H1 (cell line): Measurements from ENCODE around the gene CNTN6.

Source experiments
- CHD1 ChIP-seq: IDR thresholded peaks from 2 replicates; pipeline ENCODE4 v1.6.1; 2012; ENCODE audit warnings: low read depth, low read length, improper control_type of control experiment
- HDAC2 ChIP-seq, 2 experiments: fragments of 300-600 bp in 1 of 2; sonication (generic) in 1 of 2; IDR thresholded peaks; 2 replicates each; pipeline ENCODE4 v1.6.1; 2011 to 2012; ENCODE audit warnings: low read depth in 2 of 2, low read length in 2 of 2, mild to moderate bottlenecking in 2 of 2, moderate library complexity in 2 of 2, borderline replicate concordance in 1 of 2, inconsistent platforms in 1 of 2
- JUN ChIP-seq: IDR thresholded peaks from 2 replicates; pipeline ENCODE4 v1.6.1; 2011; ENCODE audit warnings: low read depth, mild to moderate bottlenecking, improper control_type of control experiment, low read length
- KDM1A ChIP-seq: fragments of 200-600, 300-600 bp; sonication (generic); IDR thresholded peaks from 2 replicates; pipeline ENCODE4 v1.7.1; 2016; ENCODE audit warnings: mild to moderate bottlenecking, low read length, borderline replicate concordance
- RBBP5 ChIP-seq: IDR thresholded peaks from 2 replicates; pipeline ENCODE4 v1.7.1; 2012; ENCODE audit warnings: low read depth, mild to moderate bottlenecking, inconsistent platforms, low read length, moderate library complexity, borderline replicate concordance
- TAF1 ChIP-seq: IDR thresholded peaks from 2 replicates; pipeline ENCODE4 v1.6.1; 2011; ENCODE audit warnings: mild to moderate bottlenecking, low read depth, low read length
- TAF7 ChIP-seq: optimal IDR thresholded peaks from 2 replicates; pipeline ENCODE3; 2011; ENCODE audit warnings: low read depth, mild to moderate bottlenecking, inconsistent platforms, low read length, moderate library complexity, borderline replicate concordance
- ZNF274 ChIP-seq: IDR thresholded peaks from 2 replicates; pipeline ENCODE4 v1.7.0; 2012; ENCODE audit warnings: low read length, borderline replicate concordance; ENCODE audit errors: extremely low read depth
- TF ChIP-seq, protein P1 (sequence below), 3 experiments: IDR thresholded peaks; 1 replicate in 2 of 3; 2 replicates in 1 of 3; pipeline versions ENCODE4 v1.5.1 to v1.6.1; 2011; ENCODE audit warnings: low read length in 3 of 3, mild to moderate bottlenecking in 3 of 3, inconsistent platforms in 2 of 3, low read depth in 1 of 3, moderate library complexity in 1 of 3; ENCODE audit not compliant: insufficient read depth in 1 of 3; ENCODE audit errors: control extremely low read depth in 1 of 3
- TF ChIP-seq, protein P2 (sequence below): IDR thresholded peaks from 2 replicates; pipeline ENCODE4 v1.6.1; 2012; ENCODE audit warnings: inconsistent platforms

DNA sequence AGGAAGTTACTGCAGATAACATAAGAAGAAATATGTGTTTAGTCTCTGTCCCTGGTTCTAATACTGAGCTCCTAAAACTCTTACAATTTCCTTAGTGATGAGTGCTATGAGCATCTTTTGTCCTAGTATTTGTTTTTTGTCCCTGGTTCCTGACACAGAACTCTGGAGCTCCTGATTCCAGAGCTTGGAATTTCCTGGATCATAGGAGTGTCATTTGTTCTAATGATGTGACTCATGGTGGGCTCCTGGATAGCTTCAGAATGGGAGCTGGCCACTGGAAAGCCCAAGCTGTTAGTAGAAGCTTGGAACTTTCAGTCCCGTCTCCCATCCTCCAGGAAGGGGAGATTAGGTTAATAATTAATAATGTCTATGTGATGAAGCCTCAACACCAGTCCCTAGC lies 98.2 kb downstream of the CNTN6 start:
- no peak for TF ChIP-seq CHD1
- no peak for TF ChIP-seq HDAC2 (IDR thresholded peaks at IDR 0.05; ENCODE audit: borderline replicate concordance in 1 of 2, low read depth in 2 of 2, low read length in 2 of 2)
- TF ChIP-seq, protein P1, sequence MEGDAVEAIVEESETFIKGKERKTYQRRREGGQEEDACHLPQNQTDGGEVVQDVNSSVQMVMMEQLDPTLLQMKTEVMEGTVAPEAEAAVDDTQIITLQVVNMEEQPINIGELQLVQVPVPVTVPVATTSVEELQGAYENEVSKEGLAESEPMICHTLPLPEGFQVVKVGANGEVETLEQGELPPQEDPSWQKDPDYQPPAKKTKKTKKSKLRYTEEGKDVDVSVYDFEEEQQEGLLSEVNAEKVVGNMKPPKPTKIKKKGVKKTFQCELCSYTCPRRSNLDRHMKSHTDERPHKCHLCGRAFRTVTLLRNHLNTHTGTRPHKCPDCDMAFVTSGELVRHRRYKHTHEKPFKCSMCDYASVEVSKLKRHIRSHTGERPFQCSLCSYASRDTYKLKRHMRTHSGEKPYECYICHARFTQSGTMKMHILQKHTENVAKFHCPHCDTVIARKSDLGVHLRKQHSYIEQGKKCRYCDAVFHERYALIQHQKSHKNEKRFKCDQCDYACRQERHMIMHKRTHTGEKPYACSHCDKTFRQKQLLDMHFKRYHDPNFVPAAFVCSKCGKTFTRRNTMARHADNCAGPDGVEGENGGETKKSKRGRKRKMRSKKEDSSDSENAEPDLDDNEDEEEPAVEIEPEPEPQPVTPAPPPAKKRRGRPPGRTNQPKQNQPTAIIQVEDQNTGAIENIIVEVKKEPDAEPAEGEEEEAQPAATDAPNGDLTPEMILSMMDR (IDR thresholded peaks at IDR 0.05; ENCODE audit: control extremely low read depth in 1 of 3, insufficient read depth in 1 of 3, low read depth in 1 of 3, low read length in 3 of 3) = no peak
- TF ChIP-seq KDM1A = no peak
- no peak for TF ChIP-seq ZNF274
- TF ChIP-seq JUN = no peak
- TF ChIP-seq TAF1 = no peak
- TF ChIP-seq, protein P2, sequence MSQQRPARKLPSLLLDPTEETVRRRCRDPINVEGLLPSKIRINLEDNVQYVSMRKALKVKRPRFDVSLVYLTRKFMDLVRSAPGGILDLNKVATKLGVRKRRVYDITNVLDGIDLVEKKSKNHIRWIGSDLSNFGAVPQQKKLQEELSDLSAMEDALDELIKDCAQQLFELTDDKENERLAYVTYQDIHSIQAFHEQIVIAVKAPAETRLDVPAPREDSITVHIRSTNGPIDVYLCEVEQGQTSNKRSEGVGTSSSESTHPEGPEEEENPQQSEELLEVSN = no peak
- TF ChIP-seq RBBP5 = no peak
- TF ChIP-seq TAF7 = no peak
